NCI-H146 (cell line): ENCODE data around the gene CD1E.
"Not testable (repeated sequence)": the region's sequence is repeated elsewhere in the genome, so short reads cannot be mapped to it uniquely, and the experiment has no call there.

Experiments used
- DNase-seq: peaks from one replicate; lab custom pipeline; 2025; lab: John Stamatoyannopoulos, UW

Gene CD1E

GRCh38 chr1:158353303-158354075, at the start of gene CD1E:
Gene CD1E (plus strand): TSS chr1:158353894. CDS start chr1:158353989, 95 bp downstream.
- no peak for DNase-seq

GRCh38 chr1:158310623-158311022, 43.1 kb upstream of the CD1E start:
- no peak for DNase-seq

DNA sequence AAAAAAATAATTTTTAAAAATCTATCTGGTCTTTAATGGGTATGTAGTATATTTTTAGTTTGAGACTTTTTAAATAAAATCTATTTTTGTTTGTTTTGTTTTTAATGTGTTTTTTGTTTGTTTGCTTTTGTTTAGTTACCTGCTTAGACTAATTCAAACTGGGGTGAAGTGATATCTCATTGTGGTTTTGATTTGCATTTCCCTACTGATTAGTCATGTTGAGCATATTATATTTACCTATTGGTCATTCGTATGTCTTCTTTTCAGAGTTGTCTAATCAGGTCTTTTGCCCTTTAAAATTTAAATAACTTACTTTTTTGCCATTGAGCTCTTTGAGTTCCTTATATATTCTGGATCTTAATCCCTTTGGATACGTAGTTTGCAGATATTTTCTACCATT, 42.6 kb upstream of the CD1E start:
- DNase-seq, result no peak

DNA sequence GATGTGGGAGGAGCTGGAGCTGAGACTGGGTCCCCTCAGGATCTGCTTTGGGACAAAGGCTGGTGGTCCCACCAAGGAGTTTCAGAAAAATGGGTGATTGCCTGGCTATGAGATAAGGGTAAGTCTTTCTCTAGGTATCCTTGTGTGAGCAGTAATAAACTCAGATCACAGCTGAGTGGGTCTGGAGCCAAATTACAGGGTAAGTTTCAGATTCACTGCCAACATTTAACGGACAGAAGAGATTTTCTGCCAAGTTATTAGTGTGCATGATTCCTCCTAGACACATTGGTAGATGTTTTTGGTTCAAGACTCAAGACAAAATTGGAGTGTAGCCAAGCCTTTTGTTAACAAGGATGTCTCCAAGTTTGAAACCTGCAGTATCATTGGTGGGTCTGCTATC, 29.8 kb upstream of the CD1E start:
- DNase-seq, result no peak

- no peak for DNase-seq
Measured at GRCh38 chr1:158324395-158324794, 29.3 kb upstream of the CD1E start.

DNA sequence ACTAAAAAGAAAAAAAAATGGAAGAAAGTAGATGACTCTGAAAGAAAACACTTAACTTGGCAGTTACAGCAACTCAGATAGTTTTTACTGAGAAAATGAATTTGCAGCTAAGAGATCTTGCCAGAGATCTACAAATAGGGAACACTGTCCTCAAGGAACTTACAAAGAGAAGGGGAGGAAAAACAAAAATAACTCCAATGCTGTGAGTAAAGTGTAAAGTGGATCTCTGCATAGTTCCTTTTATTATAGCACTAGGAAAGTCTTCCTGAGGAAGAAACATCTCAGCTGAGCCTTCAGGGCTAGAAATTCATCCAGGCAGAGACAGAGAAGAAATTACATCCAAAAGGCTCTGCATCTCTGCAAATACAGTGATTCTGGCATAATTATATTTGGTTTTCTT, 26.2 kb upstream of the CD1E start:
- DNase-seq, result no peak

DNA sequence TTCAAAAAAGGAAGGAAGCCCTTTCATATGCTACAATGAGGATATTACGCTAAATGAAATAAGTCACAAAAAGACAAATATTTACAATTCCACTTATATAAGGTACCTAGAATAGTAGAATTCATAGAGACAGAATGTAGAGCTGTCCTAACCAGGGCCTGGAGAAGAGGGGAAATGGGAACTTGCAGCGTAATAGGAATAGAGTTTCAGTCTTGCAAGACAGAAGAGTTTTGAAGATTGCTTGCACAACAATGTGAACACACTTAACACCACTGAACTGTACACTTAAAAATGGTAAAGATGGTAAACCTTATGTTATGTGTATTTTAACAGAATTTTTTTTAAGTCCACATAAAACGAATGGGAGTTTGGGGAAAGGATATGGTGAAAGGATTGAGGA, 25.3 kb upstream of the CD1E start:
- no peak for DNase-seq

GRCh38 chr1:158329300-158329699, 24.4 kb upstream of the CD1E start:
- no peak for DNase-seq

GRCh38 chr1:158329733-158330132, 24.0 kb upstream of the CD1E start:
- DNase-seq, result no peak

- DNase-seq, result no peak
Measured at GRCh38 chr1:158330391-158331105, 23.1 kb upstream of the CD1E start.

- no peak for DNase-seq
Measured at GRCh38 chr1:158331106-158331425, 22.6 kb upstream of the CD1E start.

DNA sequence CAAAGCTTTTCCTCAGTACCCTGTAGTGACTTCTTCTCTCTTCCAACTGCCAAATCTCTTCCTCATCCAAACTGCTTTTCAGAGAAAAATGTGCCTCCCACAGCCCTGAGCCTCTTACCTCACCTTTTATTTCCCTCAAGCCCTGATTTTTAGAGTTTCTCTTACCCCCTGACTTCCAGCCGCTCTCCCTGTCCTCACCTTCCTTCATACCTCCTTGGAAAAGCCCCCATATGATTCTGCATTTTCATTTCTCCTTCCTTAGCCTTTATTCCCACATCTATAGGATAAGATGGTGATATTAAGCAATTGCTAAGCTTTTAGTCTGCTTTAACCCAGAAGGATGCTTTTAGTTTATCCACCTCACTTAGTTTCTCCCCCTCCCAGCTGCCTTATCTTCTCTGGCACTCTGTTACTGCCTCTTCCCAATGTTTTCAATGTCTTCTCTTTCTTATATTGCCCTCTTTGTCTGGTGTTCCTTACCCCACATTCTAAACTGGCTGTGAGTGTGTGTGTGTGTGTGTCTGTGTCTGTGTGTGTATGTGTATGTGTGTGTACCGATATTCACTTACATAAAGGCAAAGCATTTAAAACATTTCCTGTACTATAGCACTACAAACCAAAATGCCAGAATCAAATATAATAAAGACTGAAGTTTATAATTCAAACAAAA, 22.1 kb upstream of the CD1E start, which contains the start of gene CD1B:
TSS of gene CD1B (minus strand) at position 51 of the 670 bp plus-strand sequence. CDS start 108 bp downstream, outside the sequence.
- no peak for DNase-seq

DNA sequence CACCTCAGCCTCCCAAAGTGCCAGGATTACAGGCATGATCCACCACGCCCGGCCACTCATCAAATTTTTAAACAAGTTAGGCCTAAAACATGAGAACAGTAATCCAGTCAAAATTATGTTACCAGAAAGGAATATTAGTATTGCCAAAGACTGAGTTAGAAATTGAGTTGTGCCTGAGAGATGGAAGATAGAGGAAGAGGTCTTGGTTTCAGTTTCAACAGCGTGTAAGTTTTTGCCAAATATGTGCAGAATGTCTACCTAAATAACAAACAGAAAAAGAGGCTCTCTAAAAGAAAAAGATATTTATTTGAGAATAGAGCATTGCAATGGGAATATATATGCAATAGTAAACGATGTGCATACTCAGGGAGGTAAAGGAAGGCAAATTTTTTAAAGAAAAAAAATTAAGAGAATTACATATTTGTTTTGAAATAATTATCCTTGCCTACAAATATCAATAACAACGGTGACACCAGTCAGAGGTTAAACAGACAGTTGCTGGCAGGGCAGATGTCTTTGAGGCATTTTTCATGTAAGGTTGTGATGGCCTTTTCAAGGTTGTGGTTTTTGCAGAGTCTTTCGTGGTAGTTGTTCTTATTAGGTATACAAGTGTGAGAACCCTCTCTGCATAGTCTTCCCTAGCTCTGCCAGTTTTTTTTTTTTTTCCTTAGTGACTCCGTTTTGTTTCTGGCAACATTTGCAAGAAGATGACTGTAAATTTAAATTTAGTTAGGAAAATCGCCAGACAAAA, 20.1 kb upstream of the CD1E start:
- no peak for DNase-seq

- no peak for DNase-seq
Measured at GRCh38 chr1:158334526-158335212, 19.0 kb upstream of the CD1E start.

DNA sequence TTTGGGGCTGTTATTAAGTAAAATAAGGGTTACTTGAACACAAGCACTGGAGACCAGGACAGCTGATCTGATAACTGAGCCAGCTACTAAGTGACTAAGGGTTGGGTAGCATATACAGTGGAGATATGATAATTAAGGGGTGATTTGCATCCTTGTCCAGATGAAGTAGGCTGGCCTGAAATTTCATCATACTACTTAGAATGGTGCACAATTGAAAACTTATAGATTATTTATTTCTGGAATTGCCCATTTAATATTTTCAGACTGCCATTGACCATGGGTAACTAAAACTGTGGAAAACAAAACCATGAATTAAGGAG, 18.5 kb upstream of the CD1E start:
- no peak for DNase-seq

- not testable (repeated sequence) for DNase-seq
Measured at GRCh38 chr1:158336413-158336812, 17.3 kb upstream of the CD1E start.

- DNase-seq, result not testable (repeated sequence)
Measured at GRCh38 chr1:158348946-158349345, 4.7 kb upstream of the CD1E start.

- no peak for DNase-seq
Measured at GRCh38 chr1:158354255-158354654, 561 bp downstream of the CD1E start.

DNA sequence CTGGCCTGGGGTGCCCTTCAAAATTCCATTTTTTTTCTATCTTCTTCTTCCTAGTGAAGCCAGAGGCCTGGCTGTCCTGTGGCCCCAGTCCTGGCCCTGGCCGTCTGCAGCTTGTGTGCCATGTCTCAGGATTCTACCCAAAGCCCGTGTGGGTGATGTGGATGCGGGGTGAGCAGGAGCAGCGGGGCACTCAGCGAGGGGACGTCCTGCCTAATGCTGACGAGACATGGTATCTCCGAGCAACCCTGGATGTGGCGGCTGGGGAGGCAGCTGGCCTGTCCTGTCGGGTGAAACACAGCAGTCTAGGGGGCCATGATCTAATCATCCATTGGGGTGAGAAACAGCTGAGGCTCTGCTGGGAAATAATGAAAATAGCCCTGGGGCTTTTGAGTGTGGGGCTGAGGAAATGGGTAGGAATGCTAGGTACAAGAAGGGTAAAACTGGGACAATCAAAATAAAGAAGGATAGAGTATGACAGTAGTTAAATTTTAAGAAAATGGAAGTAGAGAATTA, 2.1 kb downstream of the CD1E start:
- no peak for DNase-seq

GRCh38 chr1:158356616-158357015, 2.9 kb downstream of the CD1E start:
- DNase-seq, result no peak

DNA sequence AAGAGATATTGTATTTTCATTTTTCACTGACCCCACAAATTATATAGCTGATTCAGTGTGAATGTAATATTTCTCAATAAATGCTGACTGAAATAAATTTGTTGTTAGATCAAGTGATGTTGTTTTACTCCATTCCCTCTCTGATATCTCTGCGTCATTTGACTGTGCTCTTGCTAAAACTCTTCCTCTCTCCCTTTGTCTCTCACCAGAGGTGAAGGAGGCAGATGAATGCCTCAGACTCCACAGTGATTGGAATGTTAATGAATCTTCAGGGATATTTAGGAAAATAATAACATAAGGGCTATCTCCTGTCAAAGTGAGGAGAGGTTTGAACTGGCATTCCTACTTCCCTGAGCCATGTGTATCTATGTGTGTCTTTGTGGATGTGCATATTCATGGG, 3.7 kb downstream of the CD1E start:
- no peak for DNase-seq

DNA sequence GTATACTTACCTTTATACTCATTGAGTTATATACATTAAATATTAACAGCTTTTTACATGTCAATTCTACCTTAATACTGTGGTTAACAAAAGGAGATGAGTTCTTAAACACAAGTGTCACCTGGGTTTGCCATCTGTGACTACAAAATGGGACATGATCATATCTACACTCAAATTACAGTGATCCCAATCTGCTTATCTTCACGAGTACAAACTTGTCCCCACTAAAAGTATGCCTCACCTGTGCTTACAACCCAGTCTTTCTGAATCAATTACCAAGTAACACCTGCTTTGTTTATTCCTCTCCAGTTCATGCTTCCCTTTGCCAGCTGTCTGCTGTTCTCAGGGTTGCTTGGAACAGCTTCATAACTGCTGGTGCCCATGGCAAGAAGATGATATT, 8.8 kb downstream of the CD1E start:
- DNase-seq, result no peak
